GM12864 (cell line): ENCODE results near the gene PDE7B.

Experiments
- DNase-seq: peaks from one replicate; pipeline ENCODE4 v3.0.0-alpha.2; 2011; ENCODE audit warnings: low read depth
- H3K4me3 ChIP-seq: 2 replicates; pipeline ENCODE4 v1.5.1; 2011; ENCODE audit warnings: mild to moderate bottlenecking, low read depth, low read length, control low read depth
- TF ChIP-seq, protein P1 (sequence below): IDR thresholded peaks from 2 replicates; pipeline ENCODE4 v1.5.1; 2011; ENCODE audit warnings: low read depth, mild to moderate bottlenecking, moderate library complexity, low read length, control low read depth, inconsistent platforms; ENCODE audit errors: missing control alignments

The PDE7B gene

DNA sequence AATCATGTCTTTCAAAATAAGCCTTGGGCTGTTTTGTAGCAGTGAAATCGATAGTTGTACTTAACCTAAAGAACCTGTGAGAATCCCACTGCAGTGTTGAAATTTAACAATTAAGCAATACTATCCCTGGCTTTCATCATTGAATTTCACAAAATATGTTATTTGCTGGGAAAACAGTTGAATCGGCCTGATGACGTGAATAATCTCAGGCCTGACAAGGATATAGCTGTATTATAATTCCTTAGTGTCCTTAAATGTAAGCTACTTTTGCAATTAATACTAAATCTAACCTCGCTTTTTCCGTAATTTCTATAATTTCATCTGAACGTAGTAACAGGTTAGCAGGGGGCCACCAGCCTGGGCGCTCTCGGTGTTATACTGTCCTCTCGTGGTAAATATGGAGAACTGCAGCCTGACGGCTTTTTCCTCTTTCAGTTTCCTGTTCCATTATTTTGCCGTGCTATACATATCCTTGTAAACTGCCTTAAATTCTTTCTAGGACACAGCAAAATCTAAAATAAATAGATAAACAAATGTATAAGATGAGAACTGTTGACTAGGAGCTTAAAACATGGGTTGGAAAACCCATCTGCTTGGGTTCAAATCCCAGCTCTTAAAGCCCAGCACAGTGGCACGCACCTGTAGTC is 374.6 kb downstream of the PDE7B start:
- no peak overlapping the region for H3K4me3 ChIP-seq
- TF ChIP-seq, protein P1, sequence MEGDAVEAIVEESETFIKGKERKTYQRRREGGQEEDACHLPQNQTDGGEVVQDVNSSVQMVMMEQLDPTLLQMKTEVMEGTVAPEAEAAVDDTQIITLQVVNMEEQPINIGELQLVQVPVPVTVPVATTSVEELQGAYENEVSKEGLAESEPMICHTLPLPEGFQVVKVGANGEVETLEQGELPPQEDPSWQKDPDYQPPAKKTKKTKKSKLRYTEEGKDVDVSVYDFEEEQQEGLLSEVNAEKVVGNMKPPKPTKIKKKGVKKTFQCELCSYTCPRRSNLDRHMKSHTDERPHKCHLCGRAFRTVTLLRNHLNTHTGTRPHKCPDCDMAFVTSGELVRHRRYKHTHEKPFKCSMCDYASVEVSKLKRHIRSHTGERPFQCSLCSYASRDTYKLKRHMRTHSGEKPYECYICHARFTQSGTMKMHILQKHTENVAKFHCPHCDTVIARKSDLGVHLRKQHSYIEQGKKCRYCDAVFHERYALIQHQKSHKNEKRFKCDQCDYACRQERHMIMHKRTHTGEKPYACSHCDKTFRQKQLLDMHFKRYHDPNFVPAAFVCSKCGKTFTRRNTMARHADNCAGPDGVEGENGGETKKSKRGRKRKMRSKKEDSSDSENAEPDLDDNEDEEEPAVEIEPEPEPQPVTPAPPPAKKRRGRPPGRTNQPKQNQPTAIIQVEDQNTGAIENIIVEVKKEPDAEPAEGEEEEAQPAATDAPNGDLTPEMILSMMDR = peak; percentile 98
- no peak for DNase-seq

DNA sequence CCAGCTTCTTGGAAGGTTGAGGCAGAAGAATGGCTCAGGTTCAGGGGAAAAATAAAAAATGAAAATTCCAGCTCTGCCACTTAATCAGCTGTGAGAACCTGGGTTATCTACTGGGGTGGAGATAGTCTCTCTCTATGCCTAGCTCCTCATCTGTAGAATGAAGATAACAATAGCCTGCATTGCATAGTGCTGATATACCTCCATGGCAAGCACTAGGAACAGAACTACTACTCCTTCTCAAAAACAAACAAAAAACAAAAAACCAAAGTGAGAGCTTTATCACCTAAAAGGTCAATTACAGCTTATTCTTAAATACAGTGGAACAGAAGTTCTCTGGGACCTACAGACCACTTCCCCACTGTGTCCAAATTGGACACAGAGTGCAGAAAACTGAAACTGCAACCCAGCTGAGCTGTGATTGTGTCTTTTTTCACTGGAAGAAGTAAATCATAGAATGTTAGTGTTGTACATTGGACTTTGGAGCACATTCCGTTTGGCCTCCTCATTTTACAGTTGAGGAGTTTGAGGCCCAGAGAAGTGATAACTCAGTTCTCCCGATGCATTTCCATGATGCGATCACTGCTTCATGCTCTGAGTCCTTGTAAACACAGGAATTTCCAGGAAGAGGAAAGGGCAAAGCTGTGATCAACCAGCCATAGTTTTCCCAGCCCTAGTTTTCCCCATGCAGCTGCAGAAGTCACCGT is 375.3 kb downstream of the PDE7B start:
- TF ChIP-seq, protein P1 = no peak
- DNase-seq = no peak
- no peak overlapping the region for H3K4me3 ChIP-seq

DNA sequence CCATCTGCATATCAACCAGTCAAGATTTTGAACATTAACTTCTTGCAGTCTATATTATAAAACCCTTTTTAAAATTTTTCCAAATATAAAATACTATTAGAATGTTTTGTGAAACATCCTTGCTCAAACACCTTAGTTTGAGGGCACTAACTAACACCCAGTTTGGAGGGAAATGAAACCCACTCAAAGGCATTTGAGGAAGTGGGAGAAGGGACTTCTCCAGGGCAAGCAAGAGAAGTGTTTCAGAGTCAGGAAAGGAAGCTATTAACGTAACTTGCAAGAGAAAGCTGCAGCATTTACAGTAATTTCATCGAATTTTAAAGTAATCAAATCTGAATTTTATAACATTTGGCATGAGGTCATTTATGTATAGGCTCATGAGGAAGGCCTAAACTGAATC is 377.3 kb downstream of the PDE7B start:
- DNase-seq = no peak
- H3K4me3 ChIP-seq = no peak overlapping the region
- TF ChIP-seq, protein P1 = no peak

DNA sequence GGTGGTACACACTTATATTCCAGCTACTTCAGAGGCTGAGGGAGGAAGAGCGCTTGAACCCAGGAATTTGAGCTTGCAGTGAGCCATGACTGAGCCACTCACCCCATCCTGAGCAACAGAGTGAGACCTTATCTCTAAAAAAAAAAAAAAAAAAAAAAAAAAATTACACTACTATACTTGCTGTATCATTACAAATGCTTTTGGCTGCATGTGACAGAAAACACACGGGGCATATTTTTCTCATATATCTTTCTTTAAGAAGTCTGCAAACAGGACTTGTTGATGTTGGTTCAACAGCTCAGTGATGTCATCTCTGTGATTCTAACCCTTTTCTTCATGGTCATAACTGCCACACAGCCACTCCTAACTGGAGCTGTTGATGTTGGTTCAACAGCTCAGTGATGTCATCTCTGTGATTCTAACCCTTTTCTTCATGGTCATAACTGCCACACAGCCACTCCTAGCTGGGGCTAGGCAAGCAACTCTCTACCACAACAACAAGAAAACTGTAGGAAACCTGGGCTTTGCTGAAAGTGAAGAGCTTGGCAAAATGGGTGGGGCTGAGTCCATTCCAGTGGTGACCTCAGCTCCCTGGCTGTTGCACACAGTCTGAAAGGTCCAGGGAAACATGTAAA is 378.8 kb downstream of the PDE7B start:
- no peak for DNase-seq
- no peak overlapping the region for H3K4me3 ChIP-seq
- TF ChIP-seq, protein P1 = no peak

DNA sequence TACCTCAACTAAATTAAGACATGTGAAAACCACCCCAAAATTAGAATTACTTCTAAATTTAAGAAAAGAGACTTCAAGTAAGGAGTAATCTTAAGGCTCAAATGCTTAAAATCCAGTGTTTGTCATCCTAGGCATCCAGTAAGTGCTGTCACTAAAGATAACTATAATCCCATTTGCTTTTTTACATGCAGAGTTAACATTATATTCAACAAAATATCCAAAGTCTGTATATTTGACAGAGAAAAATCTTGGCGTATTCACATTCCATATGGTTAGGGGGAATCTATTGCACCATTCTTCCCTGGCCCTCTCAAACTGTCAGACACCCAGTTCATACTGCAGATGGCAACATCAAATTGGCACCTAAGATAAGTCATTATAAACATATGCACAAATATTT is 381.2 kb downstream of the PDE7B start:
- DNase-seq = no peak
- H3K4me3 ChIP-seq = no peak overlapping the region

DNA sequence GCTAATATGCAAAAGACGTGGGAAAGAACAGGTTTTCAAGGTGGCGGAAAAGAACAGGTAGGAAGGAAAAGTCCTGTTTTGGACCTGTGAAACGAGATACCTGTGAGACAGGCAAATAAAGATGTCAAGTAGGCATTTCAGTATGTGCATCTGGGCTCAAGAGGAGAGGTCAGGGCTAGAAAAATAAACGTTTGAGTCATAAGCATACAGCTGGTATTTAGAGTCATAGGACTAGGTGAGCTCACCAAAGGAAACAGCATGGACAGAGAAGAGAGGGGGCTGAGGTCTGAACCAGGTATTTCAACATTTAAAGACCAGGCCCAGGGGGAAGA is 383.7 kb downstream of the PDE7B start:
- no peak overlapping the region for H3K4me3 ChIP-seq
- TF ChIP-seq, protein P1 = no peak
- no peak for DNase-seq

More for the DNA sequence above, 381.2 kb downstream of the PDE7B start:
- TF ChIP-seq, protein P1 = no peak
